K562 (cell line): ENCODE results near the gene THUMPD1. TPM values are rescaled to one million over a fixed set of nuclear protein-coding genes. Genes with fewer than 3 reads are reported as not detected.

Experiments used
- ARID2 ChIP-seq: fragments of 450-650 bp; IDR thresholded peaks from 2 replicates; pipeline ENCODE4 v1.6.1; 2017; ENCODE audit warnings: antibody characterized with exemption, mild to moderate bottlenecking
- E2F8 ChIP-seq: fragments of 450-650 bp; IDR thresholded peaks from 2 replicates; pipeline ENCODE4 v1.7.1; 2018; ENCODE audit warnings: mild to moderate bottlenecking, low read depth; ENCODE audit not compliant: partially characterized antibody
- ETS2 ChIP-seq: IDR thresholded peaks from 2 replicates; pipeline ENCODE4 v1.6.1; 2016; ENCODE audit warnings: borderline replicate concordance, missing genetic modification characterization, mild to moderate bottlenecking, moderate library complexity, missing compliant biosample characterization; ENCODE audit not compliant: poor library complexity, severe bottlenecking
- MBD2 ChIP-seq: sonication (generic); IDR thresholded peaks from 2 replicates; pipeline ENCODE4 v1.6.1; 2016; ENCODE audit warnings: low read depth, borderline replicate concordance
- MCM5 ChIP-seq: fragments of 450-650 bp; IDR thresholded peaks from 2 replicates; pipeline ENCODE4 v1.6.1; 2016; ENCODE audit warnings: low read depth
- MCM7 ChIP-seq, 2 experiments: fragments of 450-650 bp; IDR thresholded peaks; 2 replicates each; pipeline ENCODE4 v1.6.1; 2016 to 2018
- NFXL1 ChIP-seq: fragments of 450-650 bp; formaldehyde crosslinking; IDR thresholded peaks from 2 replicates; pipeline ENCODE4 v1.4.0; 2021; ENCODE audit warnings: mild to moderate bottlenecking
- NFYB ChIP-seq: IDR thresholded peaks from 2 replicates; pipeline ENCODE4 v1.6.1; 2011; ENCODE audit warnings: mild to moderate bottlenecking, moderate library complexity; ENCODE audit not compliant: insufficient read length; ENCODE audit errors: extremely low read depth
- NKRF ChIP-seq: fragments of 450-650 bp; IDR thresholded peaks from 2 replicates; pipeline ENCODE4 v1.6.1; 2016; ENCODE audit warnings: borderline replicate concordance
- NUFIP1 ChIP-seq: fragments of 450-650 bp; IDR thresholded peaks from 2 replicates; pipeline ENCODE4 v1.6.1; 2018; ENCODE audit not compliant: partially characterized antibody
- RUNX1 ChIP-seq: sonication (generic); IDR thresholded peaks from 2 replicates; pipeline ENCODE4 v1.6.1; 2016; ENCODE audit warnings: antibody characterized with exemption, low read depth
- SAP30 ChIP-seq: fragments of 200-600 bp; sonication (generic); IDR thresholded peaks from 2 replicates; pipeline ENCODE4 v1.6.1; 2012; ENCODE audit warnings: borderline replicate concordance, low read depth, mild to moderate bottlenecking, moderate library complexity, low read length, control low read depth, inconsistent platforms; ENCODE audit not compliant: insufficient read depth, poor library complexity, severe bottlenecking
- STAG1 ChIP-seq: sonication (generic); formaldehyde crosslinking; IDR thresholded peaks from 2 replicates; pipeline ENCODE4 v1.5.0; 2020; ENCODE audit warnings: missing genetic modification reagents, borderline replicate concordance
- TEAD1 ChIP-seq, 2 experiments: fragments of 450-650 bp in 1 of 2; sonication (generic) in 1 of 2; formaldehyde crosslinking; IDR thresholded peaks; 2 replicates each; pipeline versions ENCODE4 v1.4.0 to v1.8.0; 2020 to 2022; ENCODE audit warnings: mild to moderate bottlenecking in 2 of 2, missing genetic modification reagents in 1 of 2
- YBX1 ChIP-seq: fragments of 450-650 bp; IDR thresholded peaks from 2 replicates; pipeline ENCODE4 v1.7.1; 2016; ENCODE audit warnings: mild to moderate bottlenecking
- ZBTB9 ChIP-seq: fragments of 450-650 bp; formaldehyde crosslinking; IDR thresholded peaks from 2 replicates; pipeline ENCODE4 v1.4.0; 2020; ENCODE audit warnings: mild to moderate bottlenecking, moderate library complexity
- ZC3H11A ChIP-seq: IDR thresholded peaks from 2 replicates; pipeline ENCODE4 v1.6.1; 2012; ENCODE audit warnings: low read depth, low read length, improper control_type of control experiment
- ZNF133 ChIP-seq: fragments of 250-450 bp; sonication (Bioruptor Pico); IDR thresholded peaks from 2 replicates; pipeline ENCODE4 v1.4.0; 2020; ENCODE audit warnings: mild to moderate bottlenecking
- ZNF174 ChIP-seq: fragments of 250-450 bp; sonication (Bioruptor Pico); IDR thresholded peaks from 2 replicates; pipeline ENCODE4 v1.4.0; 2020; ENCODE audit warnings: mild to moderate bottlenecking
- polyA plus RNA-seq, 8 experiments: library from polyadenylated mRNA; depleted of rRNA in 4 of 8; stranded (reverse) in 5 of 8; unstranded in 3 of 8; fragments of >200 nt; fragmentation: Nextera tagmentation in 2 of 8; fragmentation: Illumina TruSeq in 1 of 8; extraction: Ambion mirVana in 2 of 8; extraction: Trizol in 1 of 8; gene quantifications; 2 replicates each; pipeline versions ENCODE4 v1.2.1 to v1.2.3, GENCODE V29; 2011 to 2014; ENCODE audit warnings: inconsistent platforms in 1 of 8, missing spikeins in 1 of 8
- total RNA-seq, 7 experiments: library from RNA; depleted of rRNA in 6 of 7; stranded (reverse); fragments of >200 nt in 6 of 7; fragmentation: Illumina TruSeq in 2 of 7; extraction: Trizol in 2 of 7; gene quantifications; 2 replicates each; pipeline versions ENCODE4 v1.2.1 to v1.2.3, GENCODE V29; 2011 to 2021; ENCODE audit warnings: low replicate concordance in 1 of 7
- TF ChIP-seq, protein P1 (sequence below): fragments of 200-400 bp; formaldehyde crosslinking; IDR thresholded peaks from 2 replicates; pipeline ENCODE4 v1.6.1; 2017; ENCODE audit warnings: mild to moderate bottlenecking, low read depth, low read length, moderate library complexity

THUMPD1 gene
- total and polyA plus RNA-seq, 9 of the 15 experiments (the other 6 are each of a cell fraction or from before 2014, with no cell fraction given): 37.8 to 101 (median 56.8) TPM

GRCh38 chr16:20763461-20764232, 22.0 kb upstream of the THUMPD1 start, which contains the start of gene ACSM3 (continued):
- TF ChIP-seq E2F8: no peak
- TF ChIP-seq YBX1: no peak
- TF ChIP-seq NKRF: peak; percentile 76; the same call in 1 of the 2 replicates
- TF ChIP-seq NFYB: peak; percentile 60
- no peak for TF ChIP-seq ARID2
- no peak for TF ChIP-seq NUFIP1
- TF ChIP-seq ETS2: no peak
- no peak for TF ChIP-seq ZC3H11A
- TF ChIP-seq NFXL1 (CRISPR knock-in tag): no peak
- TF ChIP-seq MCM5: no peak
- no peak for TF ChIP-seq STAG1
- no peak for TF ChIP-seq ZBTB9 (CRISPR knock-in tag)
- no peak for TF ChIP-seq MBD2
- TF ChIP-seq, protein P1, sequence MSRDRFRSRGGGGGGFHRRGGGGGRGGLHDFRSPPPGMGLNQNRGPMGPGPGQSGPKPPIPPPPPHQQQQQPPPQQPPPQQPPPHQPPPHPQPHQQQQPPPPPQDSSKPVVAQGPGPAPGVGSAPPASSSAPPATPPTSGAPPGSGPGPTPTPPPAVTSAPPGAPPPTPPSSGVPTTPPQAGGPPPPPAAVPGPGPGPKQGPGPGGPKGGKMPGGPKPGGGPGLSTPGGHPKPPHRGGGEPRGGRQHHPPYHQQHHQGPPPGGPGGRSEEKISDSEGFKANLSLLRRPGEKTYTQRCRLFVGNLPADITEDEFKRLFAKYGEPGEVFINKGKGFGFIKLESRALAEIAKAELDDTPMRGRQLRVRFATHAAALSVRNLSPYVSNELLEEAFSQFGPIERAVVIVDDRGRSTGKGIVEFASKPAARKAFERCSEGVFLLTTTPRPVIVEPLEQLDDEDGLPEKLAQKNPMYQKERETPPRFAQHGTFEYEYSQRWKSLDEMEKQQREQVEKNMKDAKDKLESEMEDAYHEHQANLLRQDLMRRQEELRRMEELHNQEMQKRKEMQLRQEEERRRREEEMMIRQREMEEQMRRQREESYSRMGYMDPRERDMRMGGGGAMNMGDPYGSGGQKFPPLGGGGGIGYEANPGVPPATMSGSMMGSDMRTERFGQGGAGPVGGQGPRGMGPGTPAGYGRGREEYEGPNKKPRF: no peak
- TF ChIP-seq TEAD1 (CRISPR knock-in tag; IDR thresholded peaks at IDR 0.05): peak; percentile 35 to 49; a peak in 2 of 4 replicates
- no peak for TF ChIP-seq MCM7 (IDR thresholded peaks at IDR 0.05)
- no peak for TF ChIP-seq ZNF133 (CRISPR knock-in tag)
- peak; percentile 32; the same call in 1 of the 2 replicates for TF ChIP-seq ZNF174 (CRISPR knock-in tag)
- TF ChIP-seq SAP30: peak; percentile 37
- TF ChIP-seq RUNX1: no peak
